T-helper 2 cell treated with Interferon-gamma antibody and Interleukin-4, amounts not matched to agents 5 μg/mL and 100 μg/mL, for 36 hours (primary cell): ENCODE results near the gene KRTAP5-5.
"Not testable (repeated sequence)": the region's sequence is repeated elsewhere in the genome, so short reads cannot be mapped to it uniquely, and the experiment has no call there.

Source experiments
- DNase-seq: peaks from one replicate; pipeline ENCODE4 v3.0.0; 2021; ENCODE audit warnings: low spot score
- H3K27ac Mint-ChIP-seq: one replicate; pipeline ENCODE4 v1.8.0; 2021; ENCODE audit warnings: mild to moderate bottlenecking, mixed read lengths
- H3K27me3 Mint-ChIP-seq: one replicate; pipeline ENCODE4 v1.8.0; 2021; ENCODE audit warnings: low read depth, mixed read lengths
- H3K36me3 Mint-ChIP-seq: one replicate; pipeline ENCODE4 v1.8.0; 2021; ENCODE audit warnings: low read depth, mixed read lengths
- H3K4me1 Mint-ChIP-seq: one replicate; pipeline ENCODE4 v1.8.0; 2021; ENCODE audit warnings: low read depth, mixed read lengths
- H3K4me3 Mint-ChIP-seq: one replicate; pipeline ENCODE4 v1.8.0; 2022; ENCODE audit warnings: mild to moderate bottlenecking, moderate library complexity, mixed read lengths
- H3K9me3 Mint-ChIP-seq: one replicate; pipeline ENCODE4 v1.8.0; 2021; ENCODE audit warnings: mixed read lengths

Gene KRTAP5-5

DNA sequence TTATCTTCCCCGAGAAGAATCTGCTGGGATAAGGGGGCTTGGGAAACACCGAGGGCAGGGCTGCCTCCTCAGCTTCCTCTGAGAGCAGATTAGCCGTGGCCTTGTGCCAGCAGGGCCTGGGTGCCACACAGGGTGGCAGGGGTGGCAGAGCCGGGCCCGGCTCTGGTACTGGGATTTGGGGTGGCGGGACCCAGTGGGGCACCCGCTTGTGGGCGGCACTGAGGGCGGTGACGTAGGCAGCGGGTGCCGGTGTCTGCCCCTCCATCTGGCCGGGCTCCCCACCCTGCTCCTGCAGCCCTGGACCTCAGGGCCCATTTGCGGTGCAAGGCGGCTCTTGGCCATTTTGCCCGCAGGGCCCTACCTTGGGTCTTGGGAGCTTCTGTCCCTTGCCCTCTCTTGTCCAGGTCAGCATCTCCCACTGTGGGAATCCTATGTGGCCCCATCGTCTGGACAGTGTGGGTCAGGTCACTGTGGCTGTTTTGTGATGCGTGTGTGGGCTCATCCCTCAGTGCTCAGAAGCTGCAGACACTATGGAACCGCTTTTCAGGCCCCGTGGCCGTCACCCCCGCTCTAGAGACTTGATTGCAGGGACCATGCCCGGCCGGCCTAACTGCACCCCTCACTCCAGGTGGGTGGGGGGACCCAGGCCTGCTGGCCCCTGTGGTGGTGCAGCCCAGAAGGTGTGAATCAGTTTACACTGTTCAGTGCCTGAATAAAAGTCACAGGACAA is 37.7 kb downstream of the KRTAP5-5 start:
- no peaks in the 10 kb centered on the region for H3K4me1 Mint-ChIP-seq
- no peaks in the 10 kb centered on the region for H3K9me3 Mint-ChIP-seq
- no peak overlapping the region for H3K4me3 Mint-ChIP-seq
- no peak for DNase-seq
- no peak overlapping the region for H3K27ac Mint-ChIP-seq
- peaks cover 19% of the 10 kb centered on the region for H3K27me3 Mint-ChIP-seq
- no peaks in the 10 kb centered on the region for H3K36me3 Mint-ChIP-seq

DNA sequence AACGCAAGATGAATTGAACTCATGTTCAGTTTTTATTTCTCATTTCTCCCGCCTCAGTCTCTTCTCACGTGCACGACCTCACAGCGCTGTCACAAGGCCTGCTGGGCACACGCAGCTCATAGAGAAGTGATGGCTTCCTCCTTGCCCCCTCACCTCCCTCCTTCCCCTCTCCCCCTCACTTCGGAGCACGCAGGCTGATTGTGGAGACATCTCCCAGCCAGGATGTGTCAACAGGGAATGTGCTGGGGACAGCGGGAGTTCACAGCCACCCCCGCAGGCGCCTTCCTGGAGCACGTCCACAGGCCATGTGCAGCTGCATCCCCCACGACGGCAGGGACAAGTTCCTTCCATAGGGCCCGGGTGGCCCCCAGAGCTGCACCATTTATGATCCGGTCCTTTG is 38.3 kb downstream of the KRTAP5-5 start:
- H3K4me3 Mint-ChIP-seq, result no peak overlapping the region
- peaks cover 24% of the 10 kb centered on the region for H3K27me3 Mint-ChIP-seq
- no peaks in the 10 kb centered on the region for H3K9me3 Mint-ChIP-seq
- H3K27ac Mint-ChIP-seq, result no peak overlapping the region
- H3K4me1 Mint-ChIP-seq, result no peaks in the 10 kb centered on the region
- DNase-seq, result no peak
- H3K36me3 Mint-ChIP-seq, result no peaks in the 10 kb centered on the region

DNA sequence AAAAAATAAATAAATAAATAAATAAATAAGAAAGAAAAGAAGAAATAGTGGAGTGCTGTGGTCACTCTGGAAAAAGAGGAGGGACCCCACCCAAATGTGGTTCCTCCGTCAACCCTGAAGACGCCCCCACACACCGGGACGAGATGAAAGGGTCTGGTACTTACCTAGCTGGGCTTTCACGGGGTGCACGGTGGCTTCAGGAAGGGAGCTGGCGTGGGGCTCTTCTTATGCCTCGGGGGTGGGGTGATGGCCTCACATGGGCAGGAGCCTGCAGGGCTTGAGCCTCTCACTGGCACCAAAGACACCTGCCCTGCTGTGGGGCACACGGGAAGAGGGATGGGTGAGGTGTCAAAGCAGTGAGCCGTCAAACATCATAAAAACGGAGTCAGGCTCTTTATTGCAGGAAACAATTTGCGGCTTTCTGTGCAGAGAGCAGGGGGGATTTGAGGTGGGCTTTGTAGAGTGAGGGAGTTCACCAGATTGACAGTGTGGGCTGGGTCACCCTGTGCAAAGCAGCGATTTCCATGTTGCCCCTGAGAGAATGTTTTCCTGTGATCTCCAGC is 39.4 kb downstream of the KRTAP5-5 start:
- H3K27ac Mint-ChIP-seq, result no peak overlapping the region
- DNase-seq, result no peak

DNA sequence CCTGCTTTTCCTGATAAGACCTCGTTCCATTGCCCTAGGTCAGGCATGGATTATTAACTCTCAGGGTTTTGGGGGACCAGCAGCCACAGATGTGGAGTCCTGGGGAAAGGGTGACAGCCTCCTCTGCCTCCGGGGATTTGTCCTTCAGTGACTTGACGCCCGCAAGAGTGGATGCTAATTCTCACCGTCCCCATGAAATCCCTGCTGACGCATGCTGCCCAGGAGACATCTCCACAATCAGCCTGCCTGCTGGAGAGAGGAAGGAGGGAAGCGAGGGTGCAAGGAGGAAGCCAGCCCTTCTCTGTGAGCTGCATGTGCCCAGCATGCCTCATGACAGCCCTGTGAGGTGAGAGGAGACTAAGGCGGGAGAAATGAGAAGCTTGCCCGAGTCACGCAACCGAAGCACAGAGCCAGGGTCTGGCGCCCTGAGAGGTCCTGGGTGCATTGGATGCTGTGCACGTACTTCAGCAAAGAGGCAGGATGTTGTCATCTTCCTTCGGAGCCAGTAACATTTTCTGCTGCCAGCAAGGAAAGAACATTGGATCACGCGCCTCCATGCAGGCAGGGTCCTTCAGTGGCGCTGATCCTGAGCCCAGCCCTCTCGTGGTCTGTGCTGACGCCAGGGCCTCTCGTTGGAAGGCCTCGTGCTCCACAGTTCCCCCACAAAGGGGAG is 40.1 kb downstream of the KRTAP5-5 start:
- Mint-ChIP-seq H3K27me3 (peaks cover 32% of the 10 kb centered on the region), H3K27ac (no peak overlapping the region), H3K36me3 (no peaks in the 10 kb centered on the region), H3K4me1 (no peaks in the 10 kb centered on the region), H3K9me3 (no peaks in the 10 kb centered on the region), H3K4me3 (no peak overlapping the region)
- DNase-seq, result no peak

More for the DNA sequence above, 39.4 kb downstream of the KRTAP5-5 start:
- Mint-ChIP-seq H3K4me1 (no peaks in the 10 kb centered on the region), H3K36me3 (no peaks in the 10 kb centered on the region), H3K27me3 (peaks cover 32% of the 10 kb centered on the region), H3K4me3 (no peak overlapping the region), H3K9me3 (no peaks in the 10 kb centered on the region)

DNA sequence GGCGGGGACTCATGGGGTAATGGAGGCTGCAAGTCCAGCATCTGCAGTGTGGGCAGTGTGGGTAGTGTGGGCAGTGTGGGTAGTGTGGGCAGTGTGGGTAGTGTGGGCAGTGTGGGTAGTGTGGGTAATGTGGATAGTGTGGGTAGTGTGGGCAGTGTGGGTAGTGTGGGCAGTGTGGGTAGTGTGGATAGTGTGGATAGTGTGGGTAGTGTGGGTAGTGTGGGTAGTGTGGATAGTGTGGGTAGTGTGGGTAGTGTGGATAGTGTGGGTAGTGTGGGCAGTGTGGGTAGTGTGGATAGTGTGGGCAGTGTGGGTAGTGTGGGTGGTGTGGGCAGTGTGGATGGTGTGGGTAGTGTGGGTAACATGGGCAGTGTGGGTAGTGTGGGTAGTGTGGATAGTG is 40.9 kb downstream of the KRTAP5-5 start:
- H3K27ac Mint-ChIP-seq, result peak overlapping the region; percentile 20
- H3K4me3 Mint-ChIP-seq, result not testable (repeated sequence)

DNA sequence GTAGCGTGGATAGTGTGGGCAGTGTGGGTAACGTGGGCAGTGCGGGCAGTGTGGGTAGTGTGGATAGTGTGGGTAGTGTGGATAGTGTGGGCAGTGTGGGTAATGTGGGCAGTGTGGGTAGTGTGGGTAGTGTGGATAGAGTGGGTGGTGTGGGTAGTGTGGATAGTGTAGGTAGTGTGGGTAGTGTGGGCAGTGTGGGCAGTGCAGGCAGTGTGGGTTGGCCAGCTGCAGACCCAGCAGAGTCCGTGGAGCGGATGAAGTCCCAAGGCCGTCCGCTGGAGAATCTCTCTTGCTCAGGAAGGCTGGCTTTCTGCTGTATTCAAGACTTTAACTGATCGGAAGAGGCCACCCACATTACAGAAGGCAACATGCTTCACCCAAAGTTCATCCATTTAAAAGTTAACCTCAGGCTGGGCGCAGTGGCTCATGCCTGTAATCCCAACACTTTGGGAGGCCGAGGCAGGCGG is 41.4 kb downstream of the KRTAP5-5 start:
- Mint-ChIP-seq H3K27me3 (peaks cover 41% of the 10 kb centered on the region), H3K27ac (no peak overlapping the region), H3K4me3 (no peak overlapping the region), H3K4me1 (no peaks in the 10 kb centered on the region), H3K9me3 (no peaks in the 10 kb centered on the region), H3K36me3 (no peaks in the 10 kb centered on the region)
- no peak for DNase-seq

More for the DNA sequence above, 40.9 kb downstream of the KRTAP5-5 start:
- H3K27me3 Mint-ChIP-seq, result peaks cover 38% of the 10 kb centered on the region
- not testable (repeated sequence) for H3K9me3 Mint-ChIP-seq, DNase-seq, H3K4me1 Mint-ChIP-seq, H3K36me3 Mint-ChIP-seq

DNA sequence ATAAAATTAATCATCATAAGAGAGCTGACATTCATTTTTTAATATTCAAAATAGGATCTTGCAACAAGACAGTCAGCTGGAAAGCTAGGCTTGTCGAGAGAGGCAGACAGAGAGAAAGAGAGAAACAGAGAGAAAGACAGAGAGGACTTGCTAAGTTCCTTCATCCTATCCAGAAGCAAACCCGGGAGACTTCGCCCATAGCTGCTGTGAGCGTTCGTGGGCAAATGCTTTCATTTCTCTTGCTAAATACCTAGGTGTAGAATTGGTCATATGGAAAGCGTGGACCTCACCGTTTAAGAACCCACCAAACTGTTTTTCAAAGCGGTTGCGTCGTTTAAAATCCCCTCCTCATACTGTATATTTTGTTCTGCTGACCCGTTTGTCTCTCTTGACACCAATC is 42.1 kb downstream of the KRTAP5-5 start:
- Mint-ChIP-seq H3K27ac (no peak overlapping the region), H3K4me3 (no peak overlapping the region), H3K36me3 (no peaks in the 10 kb centered on the region), H3K9me3 (no peaks in the 10 kb centered on the region), H3K4me1 (no peaks in the 10 kb centered on the region), H3K27me3 (peaks cover 44% of the 10 kb centered on the region)
- no peak for DNase-seq

DNA sequence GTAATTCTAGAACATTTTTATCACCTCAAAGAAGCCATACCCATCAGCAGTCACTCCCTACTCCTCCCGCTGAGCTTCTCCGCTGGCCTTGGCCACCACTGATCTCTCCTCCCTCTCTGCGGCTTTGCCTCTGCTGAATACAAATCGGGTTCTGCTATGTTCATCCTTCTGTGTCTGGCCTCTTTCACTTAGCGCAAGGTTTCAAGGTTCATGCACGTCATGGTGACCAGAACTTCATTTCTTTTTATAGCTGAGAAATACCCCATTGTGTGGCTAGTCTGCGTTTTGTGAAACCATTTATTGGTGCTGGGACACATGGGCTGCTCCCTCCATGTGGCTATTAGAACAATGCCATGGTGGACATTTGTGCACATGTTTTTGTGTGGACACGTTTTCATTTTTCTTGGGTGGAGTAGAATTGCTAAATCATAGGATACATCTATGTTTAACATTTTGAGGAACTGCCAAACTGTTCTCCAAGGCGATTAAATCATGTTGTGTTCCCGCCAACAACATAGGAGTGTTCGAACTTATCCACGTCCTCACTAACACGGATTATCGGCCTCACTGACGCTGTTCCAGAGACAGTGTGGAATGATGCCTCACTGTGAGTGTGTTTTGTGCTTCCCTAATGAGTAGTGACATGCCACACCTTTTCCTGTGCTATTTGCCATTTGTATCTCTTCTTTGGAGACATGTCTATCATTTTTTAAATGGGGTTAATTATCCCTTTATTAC is 43.2 kb downstream of the KRTAP5-5 start:
- no peaks in the 10 kb centered on the region for H3K9me3 Mint-ChIP-seq
- H3K27me3 Mint-ChIP-seq, result peaks cover 44% of the 10 kb centered on the region

DNA sequence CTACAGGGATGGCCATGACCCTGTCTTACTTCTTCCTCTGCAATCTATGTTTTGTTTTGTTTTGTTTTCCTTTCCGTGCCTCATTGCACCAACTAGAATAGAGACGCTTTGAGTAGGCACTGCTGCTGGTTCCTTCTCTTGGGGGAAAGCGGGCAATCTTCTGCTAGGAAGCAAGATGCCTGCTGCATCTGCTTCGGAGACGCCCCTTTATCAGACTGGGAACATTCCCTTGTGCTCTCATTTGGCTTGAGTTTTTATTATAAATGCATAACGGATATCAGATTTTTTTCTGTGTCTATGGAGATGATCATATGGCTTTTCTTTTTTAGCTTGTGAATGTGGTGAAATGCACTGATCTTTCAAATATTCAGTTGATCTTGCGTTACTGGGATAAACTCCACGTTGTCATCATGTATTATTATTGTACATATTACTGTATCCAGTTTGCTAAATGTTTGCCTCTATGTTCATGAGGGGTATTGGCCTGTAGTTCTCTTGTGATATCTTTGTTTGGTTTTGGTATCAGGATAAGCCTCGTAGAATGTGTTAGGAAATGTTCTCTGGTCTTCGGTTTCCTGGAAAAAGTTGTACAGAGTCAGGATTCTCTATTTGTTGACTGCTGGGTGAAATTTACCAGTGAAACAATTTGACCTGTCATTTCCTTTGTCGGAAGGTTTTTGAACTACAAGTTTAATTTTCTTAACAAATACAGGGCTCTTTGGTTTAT is 44.0 kb downstream of the KRTAP5-5 start:
- DNase-seq, result no peak
- Mint-ChIP-seq H3K4me1 (no peaks in the 10 kb centered on the region), H3K27me3 (peaks cover 39% of the 10 kb centered on the region), H3K36me3 (no peaks in the 10 kb centered on the region), H3K27ac (no peak overlapping the region), H3K9me3 (no peaks in the 10 kb centered on the region), H3K4me3 (no peak overlapping the region)

More for the DNA sequence above, 43.2 kb downstream of the KRTAP5-5 start:
- H3K36me3 Mint-ChIP-seq, result no peaks in the 10 kb centered on the region
- DNase-seq, result no peak
- H3K4me3 Mint-ChIP-seq, result no peak overlapping the region
- no peaks in the 10 kb centered on the region for H3K4me1 Mint-ChIP-seq
- H3K27ac Mint-ChIP-seq, result no peak overlapping the region

DNA sequence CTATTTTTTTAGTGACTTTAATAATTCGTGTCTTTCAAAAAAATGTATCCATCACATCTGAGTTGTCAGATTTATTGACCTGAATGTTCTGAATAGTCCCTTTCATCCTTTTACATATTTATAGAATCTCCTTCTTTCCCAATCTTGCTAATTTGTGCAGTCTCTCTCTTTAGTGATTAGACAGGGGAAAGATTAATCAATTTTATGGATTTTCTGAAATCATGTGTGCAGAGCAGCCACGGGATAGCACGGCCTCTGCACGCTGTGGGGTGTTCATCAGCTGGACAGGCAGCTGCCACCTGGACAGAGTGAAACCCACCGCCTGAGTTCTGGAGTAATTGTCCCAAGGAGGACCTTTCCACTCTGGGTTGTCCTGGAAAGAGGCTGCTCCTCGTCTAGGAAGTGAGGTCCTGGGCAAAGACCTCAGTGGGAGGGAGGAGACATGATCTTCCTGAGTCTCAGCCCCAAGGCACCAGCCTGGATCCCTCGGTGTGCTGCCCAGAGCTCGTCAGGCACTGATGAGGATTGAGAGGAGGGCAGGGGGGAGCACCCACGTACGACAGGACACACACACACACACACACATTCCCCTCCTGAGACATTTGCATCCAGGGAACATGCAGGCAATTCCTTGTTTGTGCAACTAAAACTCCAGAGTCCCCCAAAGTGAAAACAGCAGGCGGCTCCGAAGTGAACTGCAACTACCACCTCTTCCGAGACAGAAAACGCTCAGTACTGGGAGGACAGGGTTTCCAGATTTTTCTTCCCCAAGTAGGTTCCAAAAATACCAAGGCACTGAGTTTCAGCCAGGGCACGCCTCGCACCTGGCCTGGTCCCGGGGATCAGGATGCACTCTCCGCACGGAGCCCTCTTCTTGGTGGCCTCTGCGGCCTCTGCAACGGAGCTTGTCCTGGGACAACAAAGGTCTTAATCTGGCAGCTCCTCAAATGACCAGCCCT is 44.9 kb downstream of the KRTAP5-5 start:
- Mint-ChIP-seq H3K9me3 (no peaks in the 10 kb centered on the region), H3K36me3 (no peaks in the 10 kb centered on the region), H3K4me3 (no peak overlapping the region), H3K27ac (no peak overlapping the region), H3K4me1 (no peaks in the 10 kb centered on the region), H3K27me3 (peaks cover 32% of the 10 kb centered on the region)
- no peak for DNase-seq

DNA sequence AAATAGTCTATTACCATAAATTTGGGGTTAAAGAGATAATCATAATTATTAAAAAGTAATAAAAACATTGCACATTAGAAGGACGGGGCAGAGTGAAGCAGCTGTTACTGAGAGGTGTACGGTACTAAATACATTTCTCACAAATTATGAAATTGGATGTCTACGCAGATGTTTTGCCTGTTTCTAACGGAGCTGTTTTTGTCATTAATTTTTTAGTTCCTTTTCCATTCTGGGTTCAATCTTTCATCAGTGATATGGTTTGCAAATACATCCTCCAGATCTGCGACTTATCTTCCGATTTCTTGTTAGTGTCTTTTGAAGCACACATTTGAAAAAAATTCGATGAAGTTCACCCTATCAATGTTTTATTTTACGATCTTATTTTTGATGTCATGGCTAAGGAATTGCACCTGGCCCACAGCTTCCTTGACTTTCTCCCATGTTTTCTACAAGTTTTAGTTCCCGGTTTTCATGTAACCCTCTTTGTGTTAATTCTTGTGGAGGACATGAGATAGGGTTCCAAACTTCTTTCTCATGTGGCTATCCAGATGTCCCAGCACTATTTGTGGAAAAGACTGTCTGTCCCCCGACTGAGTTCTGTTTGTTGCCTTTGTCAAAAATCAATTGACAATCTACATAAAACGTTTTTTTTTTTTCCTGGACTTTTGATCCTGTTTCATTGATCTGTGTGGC is 46.1 kb downstream of the KRTAP5-5 start:
- no peaks in the 10 kb centered on the region for H3K4me1 Mint-ChIP-seq
- no peaks in the 10 kb centered on the region for H3K9me3 Mint-ChIP-seq
- H3K27me3 Mint-ChIP-seq, result peaks cover 30% of the 10 kb centered on the region
- H3K27ac Mint-ChIP-seq, result no peak overlapping the region
- no peaks in the 10 kb centered on the region for H3K36me3 Mint-ChIP-seq
- no peak for DNase-seq
- no peak overlapping the region for H3K4me3 Mint-ChIP-seq

DNA sequence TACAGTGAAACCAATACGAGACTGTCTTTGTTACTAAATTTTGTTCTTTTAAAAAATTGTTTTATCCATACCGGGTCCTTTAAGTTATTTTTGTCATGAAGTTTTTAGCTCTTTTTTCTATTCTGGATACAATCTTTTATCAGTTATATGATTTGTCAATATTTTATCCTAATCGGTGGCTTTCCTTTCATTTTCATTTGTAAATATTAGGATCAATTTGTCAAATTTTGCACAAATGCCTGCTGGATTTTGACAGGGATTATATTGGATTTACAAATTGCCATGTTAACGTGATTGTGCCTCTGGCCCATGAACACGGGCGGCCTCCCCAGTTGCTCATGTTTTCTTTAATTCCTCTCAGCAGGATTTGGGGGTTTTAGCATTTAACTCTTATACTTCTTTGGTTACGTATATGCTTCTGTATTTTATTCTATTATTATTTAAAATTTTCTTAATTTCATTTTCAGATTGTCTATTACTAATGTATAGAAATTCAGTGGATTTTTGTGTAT is 46.7 kb downstream of the KRTAP5-5 start:
- H3K4me3 Mint-ChIP-seq, result no peak overlapping the region
- no peaks in the 10 kb centered on the region for H3K36me3 Mint-ChIP-seq
- peaks cover 30% of the 10 kb centered on the region for H3K27me3 Mint-ChIP-seq
- no peaks in the 10 kb centered on the region for H3K4me1 Mint-ChIP-seq
- no peak for DNase-seq
- H3K9me3 Mint-ChIP-seq, result no peaks in the 10 kb centered on the region
- H3K27ac Mint-ChIP-seq, result no peak overlapping the region
